IMR-90 (cell line): ENCODE measurements around the gene CLRN3. TPM values are rescaled to one million over a fixed set of nuclear protein-coding genes. Genes with fewer than 3 reads are reported as not detected.

Experiments used
- ATAC-seq: fragments of 200-7000 bp; cut with Tn5 transposase; 2 replicates; pipeline ENCODE4 v1.9.1; 2020; ENCODE audit warnings: low read depth, mild to moderate bottlenecking, moderate library complexity
- BruUV-seq: library from RNA; stranded (reverse); fragments of 400-500 nt; replicated peaks from 2 replicates; lab custom pipeline; 2021; lab: Mats Ljungman, UMichigan
- CTCF ChIA-PET: fragments of 300-600 bp; formaldehyde crosslinking; extraction: SDS; loops from one replicate; lab custom pipeline; 2021; ENCODE audit warnings: antibody characterized with exemption; lab: Yijun Ruan, JAX
- POLR2A ChIA-PET: fragments of 300-600 bp; sonication (Branson Sonifier 250); formaldehyde crosslinking; loops from one replicate; lab custom pipeline; 2022; ENCODE audit warnings: antibody characterized with exemption; ENCODE audit not compliant: unreplicated experiment; lab: Charles Lee
- DNase-seq: peaks from one replicate; pipeline ENCODE4 v3.0.0; 2013
- H2AFZ ChIP-seq: replicated peaks from 2 replicates; pipeline ENCODE3; 2013; ENCODE audit warnings: low read length, mild to moderate bottlenecking; ENCODE audit not compliant: poor library complexity
- H2AK5ac ChIP-seq: 2 replicates; pipeline ENCODE4 v1.6.1; 2013; ENCODE audit warnings: low read depth, low read length, inconsistent platforms
- H2AK9ac ChIP-seq: replicated peaks from 2 replicates; pipeline ENCODE3; 2013; ENCODE audit warnings: mild to moderate bottlenecking, low read depth, low read length, moderate library complexity; ENCODE audit not compliant: poor library complexity
- H2BK120ac ChIP-seq: 2 replicates; pipeline ENCODE4 v1.6.1; 2013; ENCODE audit warnings: low read depth, low read length, inconsistent platforms
- H2BK15ac ChIP-seq: 3 replicates; pipeline ENCODE4 v1.6.1; 2013; ENCODE audit warnings: low read depth, low read length, inconsistent platforms
- H2BK20ac ChIP-seq: 2 replicates; pipeline ENCODE4 v1.6.1; 2013; ENCODE audit warnings: low read depth, mild to moderate bottlenecking, inconsistent platforms, low read length, moderate library complexity
- H2BK5ac ChIP-seq: 2 replicates; pipeline ENCODE4 v1.6.1; 2013; ENCODE audit warnings: mild to moderate bottlenecking, low read depth, low read length, inconsistent platforms; ENCODE audit not compliant: poor library complexity, severe bottlenecking
- H3K14ac ChIP-seq: replicated peaks from 2 replicates; pipeline ENCODE4 v1.6.1; 2013; ENCODE audit warnings: low read depth, low read length, inconsistent platforms
- H3K18ac ChIP-seq: 2 replicates; pipeline ENCODE4 v1.6.1; 2013; ENCODE audit warnings: low read depth, low read length, control low read depth
- H3K23ac ChIP-seq: 2 replicates; pipeline ENCODE4 v1.6.1; 2013; ENCODE audit warnings: low read depth, low read length, inconsistent platforms
- H3K27ac ChIP-seq: 2 replicates; pipeline ENCODE4 v1.5.1; 2013; ENCODE audit warnings: mild to moderate bottlenecking, control low read depth, low read length; ENCODE audit not compliant: insufficient read depth
- H3K27me3 ChIP-seq: 2 replicates; pipeline ENCODE4 v1.6.1; 2013; ENCODE audit warnings: low read length; ENCODE audit not compliant: control insufficient read depth, insufficient read depth
- H3K36me3 ChIP-seq: 2 replicates; pipeline ENCODE4 v1.6.1; 2013; ENCODE audit warnings: low read length, mixed read lengths; ENCODE audit not compliant: control insufficient read depth, insufficient read depth
- H3K4ac ChIP-seq: 2 replicates; pipeline ENCODE4 v1.6.1; 2013; ENCODE audit warnings: low read depth, low read length, inconsistent platforms
- H3K4me1 ChIP-seq: 2 replicates; pipeline ENCODE4 v1.6.1; 2013; ENCODE audit warnings: low read length, mixed read lengths; ENCODE audit not compliant: control insufficient read depth, insufficient read depth
- H3K4me2 ChIP-seq: 2 replicates; pipeline ENCODE4 v1.6.1; 2013; ENCODE audit warnings: low read depth, mild to moderate bottlenecking, control low read depth, low read length, moderate library complexity
- H3K4me3 ChIP-seq: 2 replicates; pipeline ENCODE4 v1.5.1; 2013; ENCODE audit warnings: low read depth, mild to moderate bottlenecking, control low read depth, low read length, moderate library complexity; ENCODE audit not compliant: insufficient read depth
- H3K56ac ChIP-seq: 2 replicates; pipeline ENCODE4 v1.6.1; 2013; ENCODE audit warnings: low read length, inconsistent platforms; ENCODE audit not compliant: insufficient read depth; ENCODE audit errors: extremely low read depth
- H3K79me1 ChIP-seq, 2 experiments: 2 replicates each; pipeline ENCODE4 v1.6.1; 2013; ENCODE audit warnings: low read length in 2 of 2, inconsistent platforms in 1 of 2, low read depth in 1 of 2
- H3K9ac ChIP-seq: 2 replicates; pipeline ENCODE4 v1.6.1; 2013; ENCODE audit warnings: low read depth, low read length, control low read depth
- H3K9me1 ChIP-seq: 2 replicates; pipeline ENCODE4 v1.6.1; 2013; ENCODE audit warnings: low read length, inconsistent platforms; ENCODE audit not compliant: insufficient read depth
- H3K9me3 ChIP-seq: 2 replicates; pipeline ENCODE4 v1.6.1; 2013; ENCODE audit warnings: low read length; ENCODE audit not compliant: control insufficient read depth, insufficient read depth
- H4K20me1 ChIP-seq: 2 replicates; pipeline ENCODE4 v1.6.1; 2013; ENCODE audit warnings: low read length, inconsistent platforms; ENCODE audit not compliant: insufficient read depth
- H4K5ac ChIP-seq: 2 replicates; pipeline ENCODE4 v1.6.1; 2013; ENCODE audit warnings: mild to moderate bottlenecking, low read depth, low read length, control low read depth
- H4K8ac ChIP-seq, 2 experiments: 2 replicates each; pipeline ENCODE4 v1.6.1; 2013; ENCODE audit warnings: low read depth in 2 of 2, low read length in 2 of 2, control low read depth in 1 of 2, inconsistent platforms in 1 of 2
- H4K91ac ChIP-seq: 2 replicates; pipeline ENCODE4 v1.6.1; 2013; ENCODE audit warnings: low read depth, low read length, inconsistent platforms; ENCODE audit not compliant: insufficient read depth
- CTCF ChIP-seq: conservative IDR thresholded peaks from 2 replicates; pipeline ENCODE4 v1.5.1; 2012; ENCODE audit warnings: mild to moderate bottlenecking, low read depth, low read length, improper control_type of control experiment
- ELK1 ChIP-seq: fragments of 150-350 bp; IDR thresholded peaks from 2 replicates; pipeline ENCODE4 v1.6.1; 2016; ENCODE audit warnings: low read depth, mild to moderate bottlenecking, low read length, moderate library complexity, borderline replicate concordance
- FOS ChIP-seq: fragments of 150-350 bp; IDR thresholded peaks from 2 replicates; pipeline ENCODE4 v1.6.1; 2016; ENCODE audit warnings: low read depth, low read length
- MAFK ChIP-seq: IDR thresholded peaks from 2 replicates; pipeline ENCODE4 v1.6.1; 2012; ENCODE audit warnings: low read depth, low read length, improper control_type of control experiment
- MAZ ChIP-seq: IDR thresholded peaks from 2 replicates; pipeline ENCODE4 v1.6.1; 2012; ENCODE audit warnings: low read depth, mild to moderate bottlenecking, low read length, improper control_type of control experiment, moderate library complexity, borderline replicate concordance
- MXI1 ChIP-seq: IDR thresholded peaks from 2 replicates; pipeline ENCODE4 v1.6.1; 2012; ENCODE audit warnings: low read depth, mild to moderate bottlenecking, low read length, moderate library complexity, borderline replicate concordance
- NFE2L2 ChIP-seq: fragments of 150-350 bp; IDR thresholded peaks from 2 replicates; pipeline ENCODE4 v1.6.1; 2016; ENCODE audit warnings: low read depth, mild to moderate bottlenecking, low read length
- RAD21 ChIP-seq: IDR thresholded peaks from 2 replicates; pipeline ENCODE4 v1.6.1; 2012; ENCODE audit warnings: low read length, improper control_type of control experiment
- RFX5 ChIP-seq: IDR thresholded peaks from 2 replicates; pipeline ENCODE4 v1.8.0; 2012; ENCODE audit warnings: low read depth, mild to moderate bottlenecking, low read length, moderate library complexity
- SMC3 ChIP-seq: fragments of 150-350 bp; IDR thresholded peaks from 2 replicates; pipeline ENCODE4 v1.6.1; 2016; ENCODE audit warnings: low read depth, mild to moderate bottlenecking, antibody characterized with exemption, low read length, moderate library complexity
- WGBS, 2 experiments: methylation state at CpG; one replicate each; pipeline versions ENCODE4 v1.1.5 to v1.1.7; 2013; ENCODE audit warnings: missing lambda C conversion rate in 2 of 2; ENCODE audit not compliant: insufficient read length in 1 of 2; ENCODE audit errors: extremely low coverage in 2 of 2; 5-methylcytosine and 5-hydroxymethylcytosine counted together
- dilution Hi-C: fragments of 300-500 bp; cut with HindIII; formaldehyde crosslinking; loops from one replicate; pipeline ENCODE4 v1.14.3; 2018; ENCODE audit warnings: low sequenced_read_pairs; ENCODE audit not compliant: unreplicated experiment
- in situ Hi-C: fragments of 300-500 bp; cut with MboI; formaldehyde crosslinking; loops from 3 replicates; pipeline ENCODE4 v1.14.3; 2019; ENCODE audit warnings: low sequenced_read_pairs, inconsistent platforms, mixed read lengths
- intact Hi-C: fragments of 100-400 bp; cut with micrococcal nuclease; formaldehyde crosslinking; loops from 2 replicates; pipeline ENCODE4 v1.10.0; 2022
- polyA plus RNA-seq, 3 experiments: library from polyadenylated mRNA; depleted of rRNA; stranded (reverse); fragments of >200 nt; gene quantifications; 2 replicates each; pipeline ENCODE4 v1.2.3, GENCODE V29; 2012; ENCODE audit warnings: low replicate concordance in 1 of 3
- total RNA-seq: library from RNA; depleted of rRNA; stranded (reverse); fragments of >200 nt; gene quantifications from 2 replicates; pipeline ENCODE4 v1.2.3, GENCODE V29; 2012

The CLRN3 gene
- total and polyA plus RNA-seq, 2 of the 4 experiments (the other 2 are of a cell fraction): not detected

GRCh38 chr10:127866276-127867013, 26.3 kb downstream of the CLRN3 start:
- in situ Hi-C loops: no loop called here
- Histone ChIP-seq H3K4me1 (no peaks in the 10 kb centered on the region), H4K8ac (no peak overlapping the region), H2AK5ac (no peak overlapping the region), H3K23ac (no peak overlapping the region), H3K9me1 (no peaks in the 10 kb centered on the region), H3K36me3 (no peaks in the 10 kb centered on the region), H3K4me3 (no peak overlapping the region), H3K4ac (no peak overlapping the region), H3K27me3 (no peaks in the 10 kb centered on the region), H2BK15ac (no peak overlapping the region), H2AK9ac (no peak overlapping the region), H4K5ac (no peak overlapping the region), H3K18ac (no peak overlapping the region), H2AFZ (no peak overlapping the region), H3K9ac (no peak overlapping the region), H3K4me2 (no peak overlapping the region), H2BK5ac (no peak overlapping the region), H3K14ac (no peak overlapping the region), H2BK20ac (no peak overlapping the region), H3K79me1 (no peaks in the 10 kb centered on the region), H4K20me1 (no peaks in the 10 kb centered on the region), H2BK120ac (no peak overlapping the region), H3K56ac (no peak overlapping the region), H3K27ac (no peak overlapping the region), H3K9me3 (peaks cover 10% of the 10 kb centered on the region), H4K91ac (no peak overlapping the region)
- ChIA-PET CTCF (no interaction called here), POLR2A (no interaction called here)
- no peak for ATAC-seq
- DNase-seq: no peak
- no TSS peak for BruUV-seq
- intact Hi-C loops: no loop called here
- no CpG with 5 or more reads among the region's 8 CpGs for WGBS, 2 experiments
- dilution Hi-C loops: no loop called here
- TF ChIP-seq MAZ: no peak
- no peak for TF ChIP-seq RFX5
- TF ChIP-seq CTCF: no peak
- no peak for TF ChIP-seq MAFK
- TF ChIP-seq MXI1: no peak
- TF ChIP-seq NFE2L2: no peak
- TF ChIP-seq RAD21: no peak
- no peak for TF ChIP-seq SMC3
- TF ChIP-seq FOS: no peak
- no peak for TF ChIP-seq ELK1
